ENCODE data around the gene TRIOBP. TPM values are rescaled to one million over a fixed set of nuclear protein-coding genes. Genes with fewer than 3 reads are reported as not detected.

TRIOBP gene
- total and polyA plus RNA-seq, 2 of the 4 experiments (the other 2 are of a cell fraction): 46.4 to 69.8 TPM

DNA sequence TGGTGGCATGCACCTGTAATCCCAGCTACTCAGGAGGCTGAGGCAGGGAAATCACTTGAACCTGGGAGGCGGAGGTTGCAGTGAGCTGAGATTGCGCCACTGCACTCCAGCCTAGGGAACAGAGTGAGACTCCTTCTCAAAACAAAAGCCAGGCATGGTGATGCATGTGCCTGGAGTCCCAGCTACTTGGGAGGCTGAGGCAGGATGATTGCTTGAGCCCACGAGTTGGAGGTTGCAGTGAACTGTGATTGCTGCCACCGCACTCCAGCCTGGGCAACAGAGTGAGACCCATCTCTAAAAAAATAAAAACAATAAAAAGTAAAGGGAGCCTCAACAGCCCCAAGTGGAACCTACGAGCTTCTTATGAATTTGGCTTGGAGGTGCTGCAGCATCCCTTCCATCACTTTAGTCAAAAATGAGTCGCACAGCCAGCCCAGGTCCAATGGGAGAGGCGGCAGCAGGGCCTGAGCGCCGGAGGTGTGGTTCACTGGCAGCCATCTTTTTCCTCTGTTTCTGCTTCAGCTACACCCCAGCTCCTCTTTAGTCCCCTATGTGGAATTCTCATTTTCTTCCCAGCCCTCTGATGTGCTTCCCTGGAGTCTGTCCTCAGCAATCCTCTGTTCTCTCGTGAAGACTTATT is 81.6 kb downstream of the TRIOBP start (continued):
- TF ChIP-seq MXI1 (IDR thresholded peaks at IDR 0.05; ENCODE audit: borderline replicate concordance, low read depth, low read length): no peak

- Histone ChIP-seq H3K9ac (ENCODE audit: low read depth, low read length) (no peak overlapping the region), H3K23ac (ENCODE audit: low read depth, low read length) (no peak overlapping the region), H3K9me1 (ENCODE audit: insufficient read depth, low read length) (peaks cover 19% of the 10 kb centered on the region), H4K8ac (ENCODE audit: low read depth in 2 of 2, low read length in 2 of 2) (peak overlapping the region in 1 of 2 experiments; percentile 53; a peak in 1 of 4 replicates), H4K91ac (ENCODE audit: insufficient read depth, low read depth, low read length) (no peak overlapping the region), H3K56ac (ENCODE audit: extremely low read depth, insufficient read depth, low read length) (no peak overlapping the region), H3K4me3 (ENCODE audit: insufficient read depth, low read depth, low read length) (no peak overlapping the region), H3K18ac (ENCODE audit: low read depth, low read length) (no peak overlapping the region), H2BK120ac (ENCODE audit: low read depth, low read length) (peak overlapping the region; percentile 32; the same call in 1 of the 2 replicates), H2BK15ac (ENCODE audit: low read depth, low read length) (0 out of 3 replicates have a peak overlapping the region, but pooled peaks have one; percentile 13), H4K20me1 (ENCODE audit: insufficient read depth, low read length) (peaks cover 7% of the 10 kb centered on the region), H2AK9ac (replicated peaks; ENCODE audit: low read depth, low read length, poor library complexity) (peak overlapping the region; percentile 86), H4K5ac (ENCODE audit: low read depth, low read length) (no peak overlapping the region), H2AFZ (replicated peaks; ENCODE audit: low read length, poor library complexity) (peak overlapping the region; percentile 46), H3K14ac (replicated peaks; ENCODE audit: low read depth, low read length) (peak overlapping the region; percentile 61; the same call in 1 of the 2 replicates), H2BK5ac (ENCODE audit: low read depth, low read length, poor library complexity, severe bottlenecking) (no peak overlapping the region), H3K4ac (ENCODE audit: low read depth, low read length) (0 out of 2 replicates have a peak overlapping the region, but pooled peaks have one; percentile 48), H3K27me3 (ENCODE audit: control insufficient read depth, insufficient read depth, low read length) (no peaks in the 10 kb centered on the region), H3K27ac (ENCODE audit: insufficient read depth, low read length) (no peak overlapping the region), H3K36me3 (ENCODE audit: control insufficient read depth, insufficient read depth, low read length) (no peaks in the 10 kb centered on the region), H3K9me3 (ENCODE audit: control insufficient read depth, insufficient read depth, low read length) (no peaks in the 10 kb centered on the region), H3K4me1 (ENCODE audit: control insufficient read depth, insufficient read depth, low read length) (peaks cover 10% of the 10 kb centered on the region), H3K4me2 (ENCODE audit: low read depth, low read length) (no peak overlapping the region), H3K79me1 (ENCODE audit: low read depth in 1 of 2, low read length in 2 of 2) (peaks cover 0 to 13% of the 10 kb centered on the region in 2 experiments; a peak in 1 of 4 replicates), H2AK5ac (ENCODE audit: low read depth, low read length) (peak overlapping the region; percentile 51), H2BK20ac (ENCODE audit: low read depth, low read length) (0 out of 2 replicates have a peak overlapping the region, but pooled peaks have one; percentile 15)
- in situ Hi-C loops (cut with MboI; ENCODE audit: low sequenced_read_pairs): no loop called here
- intact Hi-C loops (cut with micrococcal nuclease): no loop called here
- TF ChIP-seq CEBPB (IDR thresholded peaks at IDR 0.05; ENCODE audit: low read depth, low read length) (no peak), MAZ (IDR thresholded peaks at IDR 0.05; ENCODE audit: borderline replicate concordance, low read depth, low read length) (no peak), CTCF (conservative IDR thresholded peaks at IDR 0.05; ENCODE audit: low read depth, low read length) (0 out of 2 replicates have a peak, but pooled peaks have one; percentile 18), POLR2A (IDR thresholded peaks at IDR 0.05; ENCODE audit: low read depth, low read length) (no peak), RFX5 (IDR thresholded peaks at IDR 0.05; ENCODE audit: low read depth, low read length) (no peak)
- no TSS peak for BruUV-seq (replicated peaks)
- CTCF ChIA-PET: interaction anchor here (1.0 kb wide), 1 partner anchor 10 kb away, joined by 3 read pairs; no protein-coding TSS in a partner anchor
- dilution Hi-C loops (cut with HindIII; ENCODE audit: low sequenced_read_pairs, unreplicated experiment): no loop called here
- ATAC-seq (ENCODE audit: low read depth) (no peak), DNase-seq (peak; percentile 19)
- WGBS, 2 experiments (ENCODE audit: extremely low coverage in 2 of 2, insufficient read length in 1 of 2): 76% methylated on average over 4 of the region's 13 CpGs; no CpG with 5 or more reads in 1 of the 2 experiments
- POLR2A ChIA-PET (ENCODE audit: unreplicated experiment): interaction anchor here (1.1 kb wide), 1 partner anchor 138 kb away, joined by 3 read pairs; no protein-coding TSS in a partner anchor
These were observed 84.7 kb downstream of the TRIOBP start for GRCh38 chr22:37781434-37782059.

All from IMR-90 (cell line).